ENCODE measurements around the gene PRKD2. TPM values are rescaled to one million over a fixed set of nuclear protein-coding genes. Genes with fewer than 3 reads are reported as not detected.
A peak's percentile ranks its signal among the peaks of the same experiment; 100 is the strongest.

Gene PRKD2
- total RNA-seq, 1 experiment from 2014 or later, result 100 TPM

GRCh38 chr19:46718934-46719622, 2.2 kb upstream of the PRKD2 start:
- CTCF ChIA-PET, result interaction anchor here (1.1 to 1.3 kb wide), 2 partner anchors 10 to 14 kb away, joined by 4 to 7 read pairs; no protein-coding TSS in a partner anchor
- Mint-ChIP-seq H3K4me3 (no peak overlapping the region), H3K36me3 (peaks cover 11% of the 10 kb centered on the region), H3K4me1 (peaks cover 14% of the 10 kb centered on the region), H3K9me3 (no peaks in the 10 kb centered on the region), H3K27me3 (ENCODE audit: low read depth) (no peaks in the 10 kb centered on the region), H3K27ac (peak overlapping the region; percentile 68)
- DNase-seq (ENCODE audit: low spot score) (no peak), ATAC-seq (no peak)
- POLR2A ChIA-PET, result no interaction called here
- TF ChIP-seq ZBTB21 (CRISPR knock-in tag; IDR thresholded peaks at IDR 0.05; ENCODE audit: borderline replicate concordance) (no peak), CTCF (IDR thresholded peaks at IDR 0.05) (no peak), CREM (CRISPR knock-in tag; IDR thresholded peaks at IDR 0.05) (no peak), MYBL2 (CRISPR knock-in tag; IDR thresholded peaks at IDR 0.05) (no peak), HMGA2 (CRISPR knock-in tag; IDR thresholded peaks at IDR 0.05) (no peak), GABPB1 (CRISPR knock-in tag; IDR thresholded peaks at IDR 0.05) (no peak), SOX15 (CRISPR knock-in tag; IDR thresholded peaks at IDR 0.05) (no peak), ZNF396 (CRISPR knock-in tag; IDR thresholded peaks at IDR 0.05; ENCODE audit: borderline replicate concordance) (no peak), JUN (CRISPR knock-in tag; IDR thresholded peaks at IDR 0.05) (no peak)
- TF ChIP-seq, protein P1, sequence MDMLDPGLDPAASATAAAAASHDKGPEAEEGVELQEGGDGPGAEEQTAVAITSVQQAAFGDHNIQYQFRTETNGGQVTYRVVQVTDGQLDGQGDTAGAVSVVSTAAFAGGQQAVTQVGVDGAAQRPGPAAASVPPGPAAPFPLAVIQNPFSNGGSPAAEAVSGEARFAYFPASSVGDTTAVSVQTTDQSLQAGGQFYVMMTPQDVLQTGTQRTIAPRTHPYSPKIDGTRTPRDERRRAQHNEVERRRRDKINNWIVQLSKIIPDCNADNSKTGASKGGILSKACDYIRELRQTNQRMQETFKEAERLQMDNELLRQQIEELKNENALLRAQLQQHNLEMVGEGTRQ (CRISPR knock-in tag; IDR thresholded peaks at IDR 0.05), result no peak

- TF ChIP-seq ZNF671 (CRISPR knock-in tag; IDR thresholded peaks at IDR 0.05) (no peak), AR (CRISPR knock-in tag; IDR thresholded peaks at IDR 0.05) (no peak), RELA (CRISPR knock-in tag; IDR thresholded peaks at IDR 0.05; ENCODE audit: borderline replicate concordance) (no peak), ZNF416 (CRISPR knock-in tag; IDR thresholded peaks at IDR 0.05) (no peak), NR1H2 (CRISPR knock-in tag; IDR thresholded peaks at IDR 0.05) (no peak), GABPB1 (CRISPR knock-in tag; IDR thresholded peaks at IDR 0.05) (no peak), FOXP1 (CRISPR knock-in tag; IDR thresholded peaks at IDR 0.05; ENCODE audit: borderline replicate concordance) (no peak), ATF2 (CRISPR knock-in tag; IDR thresholded peaks at IDR 0.05; ENCODE audit: borderline replicate concordance, low read depth) (no peak), ZNF532 (CRISPR knock-in tag; IDR thresholded peaks at IDR 0.05; ENCODE audit: borderline replicate concordance) (no peak)
- peaks cover 16% of the 10 kb centered on the region for H3K4me1 Mint-ChIP-seq
- H3K27me3 Mint-ChIP-seq (ENCODE audit: low read depth), result no peaks in the 10 kb centered on the region
- peaks cover 11% of the 10 kb centered on the region for H3K36me3 Mint-ChIP-seq
- peak overlapping the region; percentile 95 for H3K4me3 Mint-ChIP-seq
- ChIA-PET POLR2A (no interaction called here), CTCF (interaction anchor here (0.6 to 1.3 kb wide), 4 partner anchors 10 to 44 kb away, joined by 3 to 11 read pairs (median 6); no protein-coding TSS in a partner anchor)
- DNase-seq (ENCODE audit: low spot score) (peak; percentile 39), ATAC-seq (no peak)
- H3K27ac Mint-ChIP-seq, result peak overlapping the region; percentile 94
- H3K9me3 Mint-ChIP-seq, result no peaks in the 10 kb centered on the region
Measured at GRCh38 chr19:46718157-46718933, 1.4 kb upstream of the PRKD2 start.
